HCT116 (cell line): ENCODE data around the gene RPS6KA2. TPM values are rescaled to one million over a fixed set of nuclear protein-coding genes. Genes with fewer than 3 reads are reported as not detected.

Experiments used
- ATAC-seq: fragments of 200-7000 bp; cut with Tn5 transposase; 2 replicates; pipeline ENCODE4 v1.9.1; 2020; ENCODE audit warnings: mild to moderate bottlenecking, moderate library complexity
- BruUV-seq: library from RNA; stranded (reverse); fragments of 400-500 nt; replicated peaks from 2 replicates; lab custom pipeline; 2021; lab: Mats Ljungman, UMichigan
- CTCF ChIA-PET: fragments of 300-600 bp; sonication (Branson Sonifier 250); formaldehyde crosslinking; loops from one replicate; lab custom pipeline; 2021; ENCODE audit warnings: antibody characterized with exemption; lab: Charles Lee
- POLR2A ChIA-PET: fragments of 300-600, 350-600 bp; sonication (Branson Sonifier 250); formaldehyde crosslinking; loops from one replicate; lab custom pipeline; 2021; ENCODE audit warnings: antibody characterized with exemption; lab: Charles Lee
- RAD21 ChIA-PET, 2 experiments: fragments of 300-600 bp; sonication (Branson Sonifier 250); formaldehyde crosslinking; loops; one replicate each; lab custom pipeline; 2023; ENCODE audit warnings: low total read pairs in 2 of 2; ENCODE audit not compliant: uncharacterized antibody in 2 of 2, unreplicated experiment in 2 of 2, low non-redundant PET in 1 of 2; lab: Charles Lee
- DNase-seq: peaks from one replicate; pipeline ENCODE4 v3.0.0-alpha.2; 2010; ENCODE audit warnings: low read depth, low spot score
- H2AFZ ChIP-seq: fragments of 200-600 bp; shearing (Covaris generic), sonication (generic); 2 replicates; pipeline ENCODE4 v1.6.1; 2017; ENCODE audit warnings: low read depth, mixed run types, mixed read lengths, antibody characterized with exemption, low read length; ENCODE audit not compliant: poor library complexity, severe bottlenecking
- H3K27ac ChIP-seq: 2 replicates; pipeline ENCODE4 v1.5.1; 2012; ENCODE audit warnings: low read depth, low read length
- H3K27me3 ChIP-seq: fragments of 200-600 bp; sonication (generic); 2 replicates; pipeline ENCODE4 v1.6.1; 2016; ENCODE audit warnings: mixed run types, low read length, mixed read lengths; ENCODE audit not compliant: insufficient read depth
- H3K36me3 ChIP-seq, 2 experiments: fragments of 200-500 bp in 1 of 2; fragments of 200-600 bp in 1 of 2; sonication (Bioruptor generic) in 1 of 2; sonication (generic) in 1 of 2; 2 replicates each; pipeline versions ENCODE4 v1.5.1 to v1.6.1; 2014 to 2016; ENCODE audit warnings: low read length in 2 of 2, inconsistent platforms in 1 of 2, mixed read lengths in 1 of 2, mixed run types in 1 of 2; ENCODE audit not compliant: insufficient read depth in 2 of 2, control insufficient read depth in 1 of 2
- H3K4me1 ChIP-seq, 2 experiments: fragments of 200-600 bp in 1 of 2; sonication (generic) in 1 of 2; 2 replicates each; pipeline versions ENCODE4 v1.5.1 to v1.6.1; 2012 to 2017; ENCODE audit warnings: low read length in 2 of 2, inconsistent platforms in 1 of 2, mild to moderate bottlenecking in 1 of 2, mixed read lengths in 1 of 2, mixed run types in 1 of 2, moderate library complexity in 1 of 2; ENCODE audit not compliant: insufficient read depth in 2 of 2, control insufficient read depth in 1 of 2
- H3K4me2 ChIP-seq: fragments of 200-600 bp; sonication (generic); 2 replicates; pipeline ENCODE4 v1.6.1; 2017; ENCODE audit warnings: mixed run types, low read length, mixed read lengths
- H3K4me3 ChIP-seq, 2 experiments: fragments of 200-600 bp in 1 of 2; sonication (generic) in 1 of 2; replicated peaks in 1 of 2; 2 replicates each; pipeline ENCODE4 v1.5.1; 2011 to 2016; ENCODE audit warnings: low read length in 2 of 2, control low read depth in 1 of 2, low read depth in 1 of 2, mild to moderate bottlenecking in 1 of 2, mixed read lengths in 1 of 2, mixed run types in 1 of 2
- H3K79me2 ChIP-seq: fragments of 200-600 bp; sonication (generic); 2 replicates; pipeline ENCODE4 v1.6.1; 2017; ENCODE audit warnings: mild to moderate bottlenecking, mixed run types, low read length, moderate library complexity, mixed read lengths; ENCODE audit not compliant: insufficient read depth
- H3K9ac ChIP-seq: fragments of 200-600 bp; sonication (generic); 2 replicates; pipeline ENCODE4 v1.6.1; 2016; ENCODE audit warnings: low read length, mixed read lengths
- H3K9me2 ChIP-seq: fragments of 200-600 bp; sonication (generic), shearing (Covaris generic); 2 replicates; pipeline ENCODE4 v1.6.1; 2017; ENCODE audit warnings: mixed run types, mild to moderate bottlenecking, moderate library complexity; ENCODE audit not compliant: insufficient read depth
- H3K9me3 ChIP-seq, 2 experiments: fragments of 200-500 bp in 1 of 2; fragments of 200-600 bp in 1 of 2; sonication (Bioruptor generic) in 1 of 2; sonication (generic) in 1 of 2; 2 replicates each; pipeline ENCODE4 v1.6.1; 2014 to 2017; ENCODE audit warnings: low read length in 2 of 2, mixed read lengths in 2 of 2, inconsistent platforms in 1 of 2, low read depth in 1 of 2, mild to moderate bottlenecking in 1 of 2, mixed run types in 1 of 2, moderate library complexity in 1 of 2; ENCODE audit not compliant: control insufficient read depth in 1 of 2, insufficient read depth in 1 of 2
- H4K20me1 ChIP-seq: fragments of 200-600 bp; sonication (generic), shearing (Covaris generic); 2 replicates; pipeline ENCODE4 v1.6.1; 2017; ENCODE audit warnings: mixed run types, mild to moderate bottlenecking, moderate library complexity; ENCODE audit not compliant: insufficient read depth
- CTCF ChIP-seq, 3 experiments: fragments of 200-600 bp in 1 of 3; sonication (generic) in 1 of 3; IDR thresholded peaks in 2 of 3; conservative IDR thresholded peaks in 1 of 3; 2 replicates each; pipeline ENCODE4 v1.5.1; 2012 to 2017; ENCODE audit warnings: low read depth in 2 of 3, low read length in 2 of 3, antibody characterized with exemption in 1 of 3, borderline replicate concordance in 1 of 3, control low read depth in 1 of 3, mild to moderate bottlenecking in 1 of 3, mixed read lengths in 1 of 3, mixed run types in 1 of 3, moderate library complexity in 1 of 3; ENCODE audit not compliant: insufficient read depth in 1 of 3
- EGR1 ChIP-seq: IDR thresholded peaks from 2 replicates; pipeline ENCODE4 v1.6.1; 2012; ENCODE audit warnings: low read depth
- FOSL1 ChIP-seq: IDR thresholded peaks from 2 replicates; pipeline ENCODE4 v1.6.1; 2012; ENCODE audit warnings: low read depth
- JUND ChIP-seq: IDR thresholded peaks from 2 replicates; pipeline ENCODE4 v1.6.1; 2012
- MAX ChIP-seq: IDR thresholded peaks from 2 replicates; pipeline ENCODE4 v1.6.1; 2012
- POLR2A ChIP-seq: IDR thresholded peaks from 2 replicates; pipeline ENCODE4 v1.7.0; 2011; ENCODE audit warnings: borderline replicate concordance; ENCODE audit not compliant: insufficient read depth, insufficient read length; ENCODE audit errors: extremely low read depth
- POLR2AphosphoS5 ChIP-seq: IDR thresholded peaks from 2 replicates; pipeline ENCODE4 v1.6.1; 2011; ENCODE audit warnings: mild to moderate bottlenecking, low read depth, low read length, moderate library complexity
- RAD21 ChIP-seq: IDR thresholded peaks from 2 replicates; pipeline ENCODE4 v1.6.1; 2012; ENCODE audit warnings: low read depth, mild to moderate bottlenecking
- SIN3A ChIP-seq: IDR thresholded peaks from 2 replicates; pipeline ENCODE4 v1.6.1; 2012; ENCODE audit warnings: low read depth
- TCF7L2 ChIP-seq: IDR thresholded peaks from 2 replicates; pipeline ENCODE4 v1.7.0; 2011; ENCODE audit warnings: borderline replicate concordance, inconsistent platforms; ENCODE audit not compliant: insufficient read depth, insufficient read length; ENCODE audit errors: extremely low read depth
- YY1 ChIP-seq: IDR thresholded peaks from 2 replicates; pipeline ENCODE4 v1.6.1; 2011; ENCODE audit warnings: low read length, low read depth, moderate library complexity, mild to moderate bottlenecking; ENCODE audit not compliant: insufficient replicate concordance; ENCODE audit errors: extremely low read depth
- ZBTB33 ChIP-seq: IDR thresholded peaks from 2 replicates; pipeline ENCODE4 v1.6.1; 2011; ENCODE audit warnings: mild to moderate bottlenecking, low read length, moderate library complexity; ENCODE audit not compliant: insufficient replicate concordance; ENCODE audit errors: extremely low read depth
- intact Hi-C: fragments of 100-400 bp; cut with micrococcal nuclease; formaldehyde crosslinking; loops from 2 replicates; pipeline ENCODE4 v1.10.0; 2022
- total RNA-seq: library from RNA; stranded (reverse); gene quantifications from one replicate; pipeline ENCODE4 v1.2.1, GENCODE V29; 2021; ENCODE audit not compliant: unreplicated experiment

Gene RPS6KA2
- total RNA-seq, 1 experiment from 2014 or later: 8.5 TPM

GRCh38 chr6:166544296-166544605, 82.8 kb downstream of the RPS6KA2 start (continued):
- TF ChIP-seq CTCF (IDR thresholded peaks at IDR 0.05 in 2 of 3, conservative IDR thresholded peaks at IDR 0.05 in 1 of 3; ENCODE audit: borderline replicate concordance in 1 of 3, insufficient read depth in 1 of 3, low read depth in 2 of 3, low read length in 2 of 3) (no peak), MAX (no peak), POLR2A (no peak), JUND (no peak), POLR2AphosphoS5 (no peak), ZBTB33 (no peak)

DNA sequence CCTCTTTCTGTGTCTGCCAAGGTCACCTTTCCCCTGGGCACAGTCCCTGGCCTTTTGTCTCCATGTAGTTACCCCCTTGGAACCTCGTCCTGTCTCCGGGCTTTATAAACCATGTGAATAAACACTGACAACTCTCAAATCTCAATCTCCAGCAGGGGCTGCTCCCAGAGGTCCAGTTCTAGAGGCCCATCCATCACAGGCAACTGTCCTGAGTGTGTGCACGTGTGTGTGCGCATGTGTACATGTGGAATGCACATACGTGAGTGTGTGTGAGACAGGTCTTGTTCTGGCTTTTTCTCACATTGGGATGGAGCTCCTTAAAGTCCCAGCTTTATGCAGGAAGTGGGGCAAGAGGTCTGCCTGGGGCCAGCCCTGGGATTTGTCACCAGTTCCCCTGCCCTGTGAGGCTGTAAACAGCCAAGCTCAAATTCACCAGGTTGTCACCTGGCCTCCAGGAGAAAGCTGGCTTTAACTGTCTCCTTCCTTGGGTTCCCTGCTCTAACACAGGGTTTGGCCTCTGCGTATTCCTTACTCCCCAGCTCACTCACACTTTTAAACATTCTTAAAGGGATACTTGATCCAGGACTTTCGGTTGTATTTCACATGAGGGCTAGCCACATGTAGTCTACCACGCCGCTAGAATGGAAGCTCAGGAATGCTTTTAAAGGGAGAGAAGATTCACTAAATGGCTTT, 83.3 kb downstream of the RPS6KA2 start:
- TF ChIP-seq RAD21 (no peak), YY1 (no peak), FOSL1 (no peak), SIN3A (no peak), POLR2A (no peak), TCF7L2 (no peak), EGR1 (no peak), MAX (no peak), POLR2AphosphoS5 (no peak)
- TF ChIP-seq, all 23 proteins: peak for 0
- H3K27me3 ChIP-seq: no peaks in the 10 kb centered on the region
- DNase-seq: no peak

More for the DNA sequence above, 83.3 kb downstream of the RPS6KA2 start:
- no TSS peak for BruUV-seq
- Histone ChIP-seq H3K36me3 (no peaks in the 10 kb centered on the region), H3K79me2 (no peaks in the 10 kb centered on the region), H3K9me2 (no peaks in the 10 kb centered on the region), H3K4me1 (peaks cover 5 to 16% of the 10 kb centered on the region in 2 experiments; a peak in 3 of 4 replicates), H3K27ac (no peak overlapping the region), H4K20me1 (no peaks in the 10 kb centered on the region), H3K9me3 (no peaks in the 10 kb centered on the region), H3K4me2 (no peak overlapping the region), H3K9ac (no peak overlapping the region), H2AFZ (no peak overlapping the region), H3K4me3 (no peak overlapping the region)
- ChIA-PET CTCF (no interaction called here), RAD21 (no interaction called here), POLR2A (no interaction called here)
- intact Hi-C loops: no loop called here
- ATAC-seq: no peak
